Measurements from ENCODE around the gene KRTAP10-2.
"Not testable (repeated sequence)": the region's sequence is repeated elsewhere in the genome, so short reads cannot be mapped to it uniquely, and the experiment has no call there.

DNA sequence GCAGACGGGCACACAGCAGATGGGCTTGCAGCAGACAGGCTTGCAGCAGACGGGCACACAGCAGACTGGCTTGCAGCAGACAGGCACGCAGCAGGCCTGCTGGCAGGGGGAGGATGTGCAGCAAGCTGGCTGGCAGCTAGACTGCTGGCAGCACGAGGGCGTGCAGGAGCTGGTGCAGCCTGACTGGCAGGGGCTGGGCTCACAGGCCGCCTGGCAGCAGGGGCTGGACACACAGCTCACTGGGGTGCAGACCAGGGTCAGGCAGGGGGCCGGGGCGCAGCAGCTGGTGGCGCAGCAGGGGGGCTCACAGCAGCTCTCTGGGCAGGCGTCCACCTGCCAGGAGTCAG lies 7.0 kb upstream of the KRTAP10-2 start:
- TF ChIP-seq, protein P1, sequence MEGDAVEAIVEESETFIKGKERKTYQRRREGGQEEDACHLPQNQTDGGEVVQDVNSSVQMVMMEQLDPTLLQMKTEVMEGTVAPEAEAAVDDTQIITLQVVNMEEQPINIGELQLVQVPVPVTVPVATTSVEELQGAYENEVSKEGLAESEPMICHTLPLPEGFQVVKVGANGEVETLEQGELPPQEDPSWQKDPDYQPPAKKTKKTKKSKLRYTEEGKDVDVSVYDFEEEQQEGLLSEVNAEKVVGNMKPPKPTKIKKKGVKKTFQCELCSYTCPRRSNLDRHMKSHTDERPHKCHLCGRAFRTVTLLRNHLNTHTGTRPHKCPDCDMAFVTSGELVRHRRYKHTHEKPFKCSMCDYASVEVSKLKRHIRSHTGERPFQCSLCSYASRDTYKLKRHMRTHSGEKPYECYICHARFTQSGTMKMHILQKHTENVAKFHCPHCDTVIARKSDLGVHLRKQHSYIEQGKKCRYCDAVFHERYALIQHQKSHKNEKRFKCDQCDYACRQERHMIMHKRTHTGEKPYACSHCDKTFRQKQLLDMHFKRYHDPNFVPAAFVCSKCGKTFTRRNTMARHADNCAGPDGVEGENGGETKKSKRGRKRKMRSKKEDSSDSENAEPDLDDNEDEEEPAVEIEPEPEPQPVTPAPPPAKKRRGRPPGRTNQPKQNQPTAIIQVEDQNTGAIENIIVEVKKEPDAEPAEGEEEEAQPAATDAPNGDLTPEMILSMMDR (IDR thresholded peaks at IDR 0.05), result not testable (repeated sequence)
- not testable (repeated sequence) for TF ChIP-seq POLR2A (IDR thresholded peaks at IDR 0.05)
